KBM-7 (cell line): ENCODE data around the gene PCSK1.
A peak's percentile ranks its signal among the peaks of the same experiment; 100 is the strongest.
"Not testable (repeated sequence)": the region's sequence is repeated elsewhere in the genome, so short reads cannot be mapped to it uniquely, and the experiment has no call there.

Experiments used
- DNase-seq: peaks from one replicate; pipeline ENCODE4 v3.0.0-alpha.2; 2015
- in situ Hi-C: fragments of 300-500 bp; cut with MboI; formaldehyde crosslinking; loops from 2 replicates; pipeline ENCODE4 v1.14.3; 2020; ENCODE audit warnings: low sequenced_read_pairs, low pct_unique_long_range_greater_than_20kb, mixed read lengths

Gene PCSK1

GRCh38 chr5:96379896-96380295, 53.2 kb downstream of the PCSK1 start:
- in situ Hi-C loops = no loop called here
- no peak for DNase-seq

DNA sequence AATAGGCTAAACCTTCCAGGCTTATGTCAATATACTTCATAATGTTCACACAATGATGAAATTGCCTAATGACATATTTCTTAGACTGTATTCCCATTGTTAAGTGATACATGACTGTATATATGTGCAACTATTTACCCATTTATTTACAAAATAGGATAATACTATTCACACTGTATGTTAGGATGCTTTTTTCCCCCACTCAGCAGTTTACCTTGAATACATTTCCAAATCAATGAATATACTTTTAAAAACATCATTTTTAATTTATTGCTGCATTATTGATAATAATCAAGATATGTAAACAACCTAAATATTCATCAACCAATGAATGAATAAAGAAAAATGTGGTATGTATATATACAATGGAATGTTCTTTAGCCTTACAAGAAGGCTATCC, 55.5 kb downstream of the PCSK1 start:
- in situ Hi-C loops = no loop called here
- DNase-seq = no peak

DNA sequence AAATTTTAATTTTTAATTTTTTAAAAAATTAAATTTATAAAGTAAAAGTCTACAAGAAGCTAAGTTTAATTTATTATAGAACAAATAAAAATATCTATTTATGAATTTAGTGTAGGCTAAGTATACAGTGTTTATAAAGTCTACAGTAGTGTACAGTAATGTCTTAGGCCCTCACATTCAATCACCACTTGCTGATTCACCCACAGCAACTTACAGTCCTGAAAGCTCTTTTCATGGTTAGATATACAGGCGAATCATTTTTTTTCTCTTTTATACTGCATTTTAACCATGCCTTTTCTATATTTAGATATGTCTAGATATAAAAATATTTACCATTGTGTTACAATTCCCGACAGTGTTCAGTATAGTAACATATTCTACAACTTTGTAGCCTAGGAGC, 55.9 kb downstream of the PCSK1 start:
- in situ Hi-C loops = no loop called here
- no peak for DNase-seq

DNA sequence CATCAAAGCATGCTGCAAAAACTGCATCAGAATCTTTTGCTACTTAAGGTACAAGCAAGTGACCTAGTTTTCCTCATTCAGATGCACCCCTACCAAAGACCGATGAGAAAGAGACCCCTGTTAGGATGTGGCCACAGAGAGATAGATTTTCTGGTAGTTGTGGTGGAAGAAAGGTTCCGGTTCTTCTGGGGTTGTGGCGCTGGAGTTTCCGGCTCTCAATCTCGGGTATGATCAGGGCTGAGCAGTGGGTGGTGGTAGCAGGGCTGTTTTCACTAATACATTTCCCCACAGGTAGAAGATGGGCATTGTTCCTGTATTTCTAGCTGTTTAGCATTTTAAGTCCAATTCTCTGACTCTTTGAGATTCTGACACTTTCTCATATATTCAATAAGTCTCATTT, 58.4 kb downstream of the PCSK1 start:
- in situ Hi-C loops = no loop called here
- no peak for DNase-seq

DNA sequence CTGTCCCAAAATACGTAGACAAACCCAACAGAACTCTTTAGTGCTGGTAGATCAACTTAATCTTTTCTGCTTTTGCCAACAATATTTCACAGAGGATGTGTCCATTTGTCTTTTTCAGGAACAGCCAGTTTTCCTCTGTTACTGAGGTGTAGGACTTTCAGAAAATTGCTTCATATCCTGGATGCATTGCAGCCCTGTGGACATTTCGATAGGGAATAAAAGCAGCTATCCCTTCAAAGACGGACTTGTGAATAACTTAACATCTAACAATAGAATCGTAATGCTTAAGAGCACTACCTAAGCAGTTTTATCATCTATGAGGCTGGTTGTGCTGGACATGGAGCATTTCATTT, 59.7 kb downstream of the PCSK1 start:
- in situ Hi-C loops = no loop called here
- no peak for DNase-seq

- no peak for DNase-seq
- in situ Hi-C loops = no loop called here
These were observed 60.2 kb downstream of the PCSK1 start for GRCh38 chr5:96372726-96373380.

- DNase-seq = no peak
- in situ Hi-C loops = no loop called here
These were observed 62.1 kb downstream of the PCSK1 start for GRCh38 chr5:96370976-96371375.

GRCh38 chr5:96367337-96367736, 65.7 kb downstream of the PCSK1 start:
- in situ Hi-C loops = not testable (repeated sequence)

GRCh38 chr5:96354237-96354636, 78.8 kb downstream of the PCSK1 start:
- no peak for DNase-seq
- in situ Hi-C loops = no loop called here

More at GRCh38 chr5:96367337-96367736, 65.7 kb downstream of the PCSK1 start:
- DNase-seq = not testable (repeated sequence)

DNA sequence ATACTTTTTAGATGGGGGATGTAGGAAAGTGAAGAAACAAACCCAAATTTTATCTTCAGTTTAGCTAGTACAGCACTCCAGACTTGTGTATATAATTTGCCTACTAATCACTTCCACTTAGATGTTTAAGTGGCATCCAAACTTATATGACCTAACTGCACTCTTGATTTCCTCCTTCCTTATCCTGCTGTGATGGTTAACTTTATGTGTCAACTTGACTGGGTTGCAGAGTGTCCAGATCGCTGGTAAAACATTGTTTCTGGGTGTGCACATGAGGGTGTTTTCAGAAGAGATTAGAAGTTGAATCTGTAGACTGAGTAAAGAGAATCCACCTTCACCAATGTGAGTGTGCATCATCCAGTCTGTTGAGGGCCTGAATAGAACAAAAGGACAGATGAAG, 79.8 kb downstream of the PCSK1 start:
- no peak for DNase-seq
- in situ Hi-C loops = no loop called here

GRCh38 chr5:96350678-96351077, 82.4 kb downstream of the PCSK1 start:
- in situ Hi-C loops = no loop called here
- no peak for DNase-seq

DNA sequence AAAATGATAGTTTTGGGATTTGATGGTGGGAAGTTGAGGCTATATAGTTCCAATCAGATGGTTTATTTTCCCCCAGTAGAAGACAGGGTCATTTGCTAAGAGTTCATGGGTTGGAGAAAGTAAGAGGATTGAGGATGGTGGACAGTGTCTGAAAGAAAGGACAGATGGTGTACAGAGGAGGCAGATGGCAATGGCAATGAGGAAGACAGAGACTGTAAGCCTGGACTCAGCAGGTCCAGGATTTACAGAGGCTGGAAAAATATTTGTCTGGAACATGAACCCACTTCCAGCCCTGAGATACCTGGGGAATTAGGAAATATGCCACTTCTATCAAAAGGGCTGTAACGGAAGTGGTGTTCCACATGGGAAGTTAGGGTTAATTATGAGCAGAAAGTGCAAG, 84.5 kb downstream of the PCSK1 start:
- no peak for DNase-seq
- in situ Hi-C loops = no loop called here

DNA sequence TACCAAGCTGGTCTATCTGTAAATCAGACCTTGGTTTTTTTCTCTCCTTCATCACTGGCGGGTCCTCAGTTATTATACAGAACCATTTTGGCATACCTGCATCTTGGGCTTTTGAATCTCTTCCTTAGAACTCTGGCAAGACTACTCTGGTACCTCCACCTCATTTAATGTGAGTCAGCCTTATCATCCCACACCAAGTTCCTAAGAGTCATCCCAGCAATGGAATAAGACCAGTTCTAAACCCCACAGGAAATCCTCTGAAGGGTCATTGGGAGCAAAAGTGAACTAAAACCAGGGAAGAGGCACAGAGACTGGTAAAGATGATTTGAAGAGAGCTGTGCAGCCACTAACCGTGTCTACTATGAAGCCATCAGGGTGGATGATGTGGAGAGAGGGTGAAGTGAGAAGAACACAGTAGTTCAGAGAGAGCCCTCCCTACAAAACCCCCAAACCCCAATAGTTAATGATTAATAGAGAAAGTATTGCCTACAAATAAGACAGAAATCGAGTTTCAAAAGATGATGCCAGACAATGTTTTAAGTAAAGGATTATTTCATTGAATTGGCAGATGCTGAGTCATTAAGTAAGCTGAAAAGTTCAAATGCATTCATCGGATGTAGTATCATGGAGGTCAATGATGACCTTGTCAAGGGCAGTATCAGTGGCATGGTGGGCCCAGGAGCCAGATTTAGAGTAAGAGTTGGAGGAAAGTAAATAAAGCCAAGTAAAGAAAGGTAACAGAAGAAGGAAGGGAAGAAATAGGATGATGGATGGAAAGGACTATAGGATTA, 85.4 kb downstream of the PCSK1 start:
- DNase-seq = no peak
- in situ Hi-C loops = no loop called here

GRCh38 chr5:96344678-96345577, 88.1 kb downstream of the PCSK1 start:
- DNase-seq = peak; percentile 53
- in situ Hi-C loops = no loop called here

DNA sequence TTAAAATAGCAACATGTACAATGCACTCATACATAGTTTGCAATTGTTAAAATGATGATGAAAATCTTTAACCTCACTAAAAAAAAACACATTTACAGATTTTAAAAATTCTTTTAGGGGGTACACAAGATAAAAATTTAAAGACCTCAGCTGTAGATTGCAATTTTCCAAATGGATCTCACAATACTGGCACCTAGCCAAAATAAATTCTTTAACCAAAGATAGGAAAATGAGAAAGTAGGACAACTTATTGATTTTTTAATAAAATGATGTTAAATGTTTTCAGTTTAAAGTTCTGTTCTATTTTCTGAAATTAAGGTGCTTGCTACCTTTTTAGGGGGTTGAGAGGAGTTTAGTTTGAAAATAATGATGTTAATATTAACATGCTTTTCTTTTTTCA, 90.0 kb downstream of the PCSK1 start:
- in situ Hi-C loops = no loop called here
- DNase-seq = no peak

GRCh38 chr5:96342581-96342980, 90.5 kb downstream of the PCSK1 start:
- in situ Hi-C loops = no loop called here
- no peak for DNase-seq
